ENCODE results near the gene LINC01488.

DNA sequence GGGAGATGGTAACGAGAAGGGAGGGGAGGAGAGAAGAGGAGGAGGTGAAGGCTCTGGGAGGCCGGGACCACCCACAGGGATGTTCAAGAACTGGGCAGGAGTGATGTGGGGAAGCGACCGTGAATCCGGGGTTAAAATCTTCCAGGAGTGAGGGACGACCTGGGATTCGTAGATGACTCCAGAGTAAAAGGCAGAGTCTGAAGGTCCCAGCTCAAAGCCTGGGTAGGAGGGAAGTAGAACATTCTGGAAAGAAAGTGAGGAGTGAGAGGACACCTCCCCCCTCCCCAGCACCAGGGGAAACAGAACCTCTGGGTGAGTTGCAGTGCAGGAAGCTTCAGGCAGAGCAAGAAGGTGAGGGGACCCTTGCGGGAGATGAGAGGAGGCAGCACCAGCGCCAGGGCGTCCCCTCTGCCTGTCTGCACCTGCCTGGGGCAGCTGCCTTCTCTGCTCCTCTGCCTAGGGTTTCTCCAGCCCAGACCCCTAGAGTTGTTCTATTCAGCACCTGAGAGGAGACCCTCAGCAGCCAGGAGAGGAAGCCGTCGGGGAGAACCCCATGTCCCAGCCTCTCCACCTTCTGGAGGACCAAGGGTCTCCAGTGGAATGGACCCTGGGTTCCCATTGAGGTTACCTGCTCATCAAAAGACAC lies 49.7 kb downstream of the LINC01488 start:
- TF ChIP-seq SMAD3 (CRISPR knock-in tag; IDR thresholded peaks at IDR 0.05), result no peak
- TF ChIP-seq TMF1 (CRISPR knock-in tag; IDR thresholded peaks at IDR 0.05; ENCODE audit: low read depth), result no peak
- TF ChIP-seq, protein P1, sequence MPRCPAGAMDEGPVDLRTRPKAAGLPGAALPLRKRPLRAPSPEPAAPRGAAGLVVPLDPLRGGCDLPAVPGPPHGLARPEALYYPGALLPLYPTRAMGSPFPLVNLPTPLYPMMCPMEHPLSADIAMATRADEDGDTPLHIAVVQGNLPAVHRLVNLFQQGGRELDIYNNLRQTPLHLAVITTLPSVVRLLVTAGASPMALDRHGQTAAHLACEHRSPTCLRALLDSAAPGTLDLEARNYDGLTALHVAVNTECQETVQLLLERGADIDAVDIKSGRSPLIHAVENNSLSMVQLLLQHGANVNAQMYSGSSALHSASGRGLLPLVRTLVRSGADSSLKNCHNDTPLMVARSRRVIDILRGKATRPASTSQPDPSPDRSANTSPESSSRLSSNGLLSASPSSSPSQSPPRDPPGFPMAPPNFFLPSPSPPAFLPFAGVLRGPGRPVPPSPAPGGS (CRISPR knock-in tag; IDR thresholded peaks at IDR 0.05), result no peak
- no peak for TF ChIP-seq TCF12 (IDR thresholded peaks at IDR 0.05)
- no peak for TF ChIP-seq TCF12 (CRISPR knock-in tag; IDR thresholded peaks at IDR 0.05)
- no peak for TF ChIP-seq SP2 (CRISPR knock-in tag; IDR thresholded peaks at IDR 0.05)
- no peak for TF ChIP-seq EZH2 (conservative IDR thresholded peaks at IDR 0.05; ENCODE audit: low read depth, low read length)
- TF ChIP-seq, protein P2, sequence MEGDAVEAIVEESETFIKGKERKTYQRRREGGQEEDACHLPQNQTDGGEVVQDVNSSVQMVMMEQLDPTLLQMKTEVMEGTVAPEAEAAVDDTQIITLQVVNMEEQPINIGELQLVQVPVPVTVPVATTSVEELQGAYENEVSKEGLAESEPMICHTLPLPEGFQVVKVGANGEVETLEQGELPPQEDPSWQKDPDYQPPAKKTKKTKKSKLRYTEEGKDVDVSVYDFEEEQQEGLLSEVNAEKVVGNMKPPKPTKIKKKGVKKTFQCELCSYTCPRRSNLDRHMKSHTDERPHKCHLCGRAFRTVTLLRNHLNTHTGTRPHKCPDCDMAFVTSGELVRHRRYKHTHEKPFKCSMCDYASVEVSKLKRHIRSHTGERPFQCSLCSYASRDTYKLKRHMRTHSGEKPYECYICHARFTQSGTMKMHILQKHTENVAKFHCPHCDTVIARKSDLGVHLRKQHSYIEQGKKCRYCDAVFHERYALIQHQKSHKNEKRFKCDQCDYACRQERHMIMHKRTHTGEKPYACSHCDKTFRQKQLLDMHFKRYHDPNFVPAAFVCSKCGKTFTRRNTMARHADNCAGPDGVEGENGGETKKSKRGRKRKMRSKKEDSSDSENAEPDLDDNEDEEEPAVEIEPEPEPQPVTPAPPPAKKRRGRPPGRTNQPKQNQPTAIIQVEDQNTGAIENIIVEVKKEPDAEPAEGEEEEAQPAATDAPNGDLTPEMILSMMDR (CRISPR knock-in tag; IDR thresholded peaks at IDR 0.05), result no peak
- no peak for TF ChIP-seq SSRP1 (CRISPR knock-in tag; IDR thresholded peaks at IDR 0.05)
- TF ChIP-seq, protein P3, sequence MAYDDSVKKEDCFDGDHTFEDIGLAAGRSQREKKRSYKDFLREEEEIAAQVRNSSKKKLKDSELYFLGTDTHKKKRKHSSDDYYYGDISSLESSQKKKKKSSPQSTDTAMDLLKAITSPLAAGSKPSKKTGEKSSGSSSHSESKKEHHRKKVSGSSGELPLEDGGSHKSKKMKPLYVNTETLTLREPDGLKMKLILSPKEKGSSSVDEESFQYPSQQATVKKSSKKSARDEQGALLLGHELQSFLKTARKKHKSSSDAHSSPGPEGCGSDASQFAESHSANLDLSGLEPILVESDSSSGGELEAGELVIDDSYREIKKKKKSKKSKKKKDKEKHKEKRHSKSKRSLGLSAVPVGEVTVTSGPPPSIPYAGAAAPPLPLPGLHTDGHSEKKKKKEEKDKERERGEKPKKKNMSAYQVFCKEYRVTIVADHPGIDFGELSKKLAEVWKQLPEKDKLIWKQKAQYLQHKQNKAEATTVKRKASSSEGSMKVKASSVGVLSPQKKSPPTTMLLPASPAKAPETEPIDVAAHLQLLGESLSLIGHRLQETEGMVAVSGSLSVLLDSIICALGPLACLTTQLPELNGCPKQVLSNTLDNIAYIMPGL (CRISPR knock-in tag; IDR thresholded peaks at IDR 0.05; ENCODE audit: borderline replicate concordance in 1 of 2, low read depth in 1 of 2), result no peak
